A172 (cell line): ENCODE results near the gene ELP5. TPM values are rescaled to one million over a fixed set of nuclear protein-coding genes. Genes with fewer than 3 reads are reported as not detected.
A peak's percentile ranks its signal among the peaks of the same experiment; 100 is the strongest.
"Not testable (repeated sequence)": the region's sequence is repeated elsewhere in the genome, so short reads cannot be mapped to it uniquely, and the experiment has no call there.

Experiments used
- DNase-seq: peaks from one replicate; pipeline ENCODE4 v3.0.0-alpha.2; 2015; ENCODE audit warnings: low spot score
- total RNA-seq: library from RNA; depleted of rRNA; stranded (reverse); fragments of >200 nt; shearing (Covaris generic); gene quantifications from 2 replicates; pipeline ENCODE4 v1.2.3, GENCODE V29; 2014

ELP5 gene
- total RNA-seq, 1 experiment from 2014 or later = 102 TPM

DNA sequence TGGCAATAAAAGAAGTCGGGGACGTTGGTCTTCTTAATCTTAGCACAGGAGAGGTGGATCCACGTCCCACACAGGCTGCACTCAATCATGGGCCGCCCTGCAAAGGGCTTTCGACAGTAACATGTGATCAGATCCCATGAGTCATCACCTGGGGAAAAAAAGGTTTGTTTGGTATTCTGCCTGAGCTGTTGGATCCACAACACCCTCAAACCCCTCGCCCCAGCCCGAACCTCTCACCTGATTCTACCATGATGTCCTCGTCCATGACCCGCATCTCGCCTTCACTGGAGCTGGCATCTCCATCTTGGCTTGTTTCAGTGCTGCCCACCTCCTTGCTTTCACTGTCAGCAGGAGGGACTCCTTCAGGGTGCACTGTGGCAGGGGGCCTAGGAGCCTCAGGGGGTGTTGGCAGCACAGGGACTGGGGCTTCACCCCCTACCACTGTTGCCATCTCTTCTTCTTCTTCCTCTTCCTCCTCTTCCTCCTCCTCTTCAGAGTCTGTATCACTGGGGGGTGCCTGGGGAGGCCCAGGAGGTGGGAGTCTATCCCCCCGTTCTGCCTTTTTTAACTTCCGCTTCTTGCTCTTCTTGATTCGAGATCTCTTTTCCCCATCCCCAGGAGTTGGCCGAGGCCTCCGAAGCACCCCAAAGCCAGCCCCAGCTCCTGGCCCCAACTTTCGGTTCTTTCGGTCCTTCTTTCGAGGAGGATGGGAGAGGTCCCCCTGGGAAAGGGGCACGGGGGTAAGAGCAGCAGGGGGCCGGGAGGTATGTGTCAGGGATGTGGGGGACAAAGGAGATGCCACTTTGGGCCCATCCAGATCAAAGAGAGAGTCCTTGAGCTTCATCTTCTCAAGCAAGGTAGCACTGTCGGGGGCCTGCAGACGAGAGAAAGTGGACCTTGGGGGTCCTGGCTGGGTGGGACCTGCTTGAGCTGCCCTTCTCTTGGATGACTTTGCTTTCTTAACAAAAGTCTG is 16.0 kb upstream of the ELP5 start:
- DNase-seq = peak; percentile 63

DNA sequence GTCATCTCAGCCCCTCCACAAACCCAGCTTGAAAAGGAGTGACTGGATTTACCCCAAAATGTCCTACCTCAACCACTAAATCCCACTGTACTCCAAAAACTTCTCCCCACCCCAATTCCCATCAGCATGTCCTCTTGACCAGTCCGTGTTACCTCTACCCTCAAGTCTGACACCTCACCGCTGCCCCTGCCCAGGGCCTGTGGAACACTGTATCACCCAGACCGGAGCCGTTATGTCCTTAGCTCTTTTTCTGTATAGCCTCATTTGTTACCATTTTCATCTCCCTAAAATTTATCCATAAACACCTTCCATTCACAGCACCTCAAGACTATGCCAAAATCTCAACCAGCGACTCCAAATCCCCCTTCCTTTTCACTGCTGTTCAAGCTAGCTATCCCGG is 15.2 kb upstream of the ELP5 start:
- DNase-seq = no peak

DNA sequence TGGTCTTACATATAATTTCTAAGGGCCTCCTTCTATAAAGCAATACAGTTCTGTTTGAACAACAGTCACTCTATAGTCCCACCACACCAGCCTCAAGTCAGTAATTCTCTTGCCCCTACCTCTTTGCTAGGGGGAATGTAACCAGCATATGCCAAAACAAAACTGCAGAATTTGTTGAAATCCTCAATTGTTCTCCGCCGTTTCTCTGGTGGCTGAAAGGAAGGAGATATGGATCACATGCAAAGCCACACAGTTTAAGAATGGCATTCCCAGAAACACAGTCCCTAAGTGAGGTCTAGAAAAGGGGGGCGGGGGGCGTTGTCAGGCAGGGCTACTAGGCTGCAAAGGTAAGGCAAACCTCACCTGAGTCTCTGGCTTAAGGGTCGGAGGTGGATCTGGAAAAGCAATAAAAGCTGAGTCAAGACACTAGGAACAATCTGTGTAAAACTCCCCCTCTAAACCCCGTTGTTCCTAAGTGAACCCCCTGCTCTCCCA is 14.7 kb upstream of the ELP5 start:
- DNase-seq = no peak

DNA sequence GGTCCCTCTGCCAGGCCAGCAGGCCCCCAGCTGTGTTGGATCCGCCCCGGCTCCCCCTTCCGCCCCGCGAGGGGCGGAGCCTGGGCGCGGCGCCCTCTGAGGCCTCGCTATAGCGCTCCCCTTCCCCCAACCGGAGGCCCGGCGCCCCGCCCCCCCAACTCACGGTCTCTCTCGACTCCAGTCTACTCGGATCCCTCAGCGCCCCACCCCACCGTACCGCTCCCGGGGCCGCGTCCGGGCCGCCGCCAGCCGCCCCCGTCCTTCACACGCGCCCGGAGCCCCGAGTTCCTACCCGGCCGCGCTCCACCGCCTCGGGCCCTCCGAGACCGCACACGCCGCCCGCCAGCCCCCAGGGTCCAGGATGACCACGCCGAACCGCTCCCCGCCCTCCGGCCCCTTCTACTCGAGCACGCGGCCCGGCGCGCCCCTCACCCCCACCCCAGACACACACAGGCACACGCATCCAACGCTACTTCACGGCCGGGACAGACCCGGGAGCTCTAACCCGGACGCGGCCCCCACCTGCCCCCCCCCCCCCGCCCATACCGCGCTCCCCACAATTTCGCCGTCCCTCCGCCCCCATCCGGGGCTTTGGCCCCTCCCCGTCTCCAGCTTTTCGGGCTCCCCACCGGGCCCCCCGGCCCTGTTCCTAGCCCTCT is 14.1 kb upstream of the ELP5 start:
- DNase-seq = peak; percentile 54

DNA sequence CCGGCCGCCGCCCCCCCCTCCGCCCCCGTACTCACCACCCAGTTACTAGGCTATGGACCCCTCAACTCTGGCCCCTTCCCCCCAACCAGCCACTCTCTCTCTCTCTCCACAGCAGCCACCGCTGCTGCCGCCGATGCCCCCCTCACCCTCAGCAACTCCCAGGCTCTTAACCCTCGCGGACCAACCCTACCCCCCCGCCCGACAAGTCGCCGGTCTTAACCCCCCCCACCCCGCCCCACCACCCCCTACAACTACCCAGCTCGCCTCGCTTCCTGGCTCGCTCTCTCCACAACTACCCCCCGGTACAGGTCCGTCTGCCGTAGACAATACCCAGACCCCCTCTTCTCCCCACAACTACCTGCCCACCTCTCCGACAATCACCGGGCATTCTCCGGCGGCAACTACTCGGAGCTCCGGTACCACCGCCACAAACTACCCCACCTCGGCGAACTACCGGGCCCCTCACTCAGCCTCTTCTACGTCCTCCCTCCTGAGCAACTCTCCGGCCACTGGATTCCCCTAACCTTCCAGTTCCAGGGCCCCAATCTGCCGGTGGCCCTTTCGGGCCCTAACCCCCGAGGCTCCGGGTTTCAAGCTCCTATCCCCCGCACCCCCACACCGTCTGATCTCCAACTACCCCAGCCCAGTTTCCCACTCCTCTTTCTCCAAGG is 13.5 kb upstream of the ELP5 start:
- no peak for DNase-seq

DNA sequence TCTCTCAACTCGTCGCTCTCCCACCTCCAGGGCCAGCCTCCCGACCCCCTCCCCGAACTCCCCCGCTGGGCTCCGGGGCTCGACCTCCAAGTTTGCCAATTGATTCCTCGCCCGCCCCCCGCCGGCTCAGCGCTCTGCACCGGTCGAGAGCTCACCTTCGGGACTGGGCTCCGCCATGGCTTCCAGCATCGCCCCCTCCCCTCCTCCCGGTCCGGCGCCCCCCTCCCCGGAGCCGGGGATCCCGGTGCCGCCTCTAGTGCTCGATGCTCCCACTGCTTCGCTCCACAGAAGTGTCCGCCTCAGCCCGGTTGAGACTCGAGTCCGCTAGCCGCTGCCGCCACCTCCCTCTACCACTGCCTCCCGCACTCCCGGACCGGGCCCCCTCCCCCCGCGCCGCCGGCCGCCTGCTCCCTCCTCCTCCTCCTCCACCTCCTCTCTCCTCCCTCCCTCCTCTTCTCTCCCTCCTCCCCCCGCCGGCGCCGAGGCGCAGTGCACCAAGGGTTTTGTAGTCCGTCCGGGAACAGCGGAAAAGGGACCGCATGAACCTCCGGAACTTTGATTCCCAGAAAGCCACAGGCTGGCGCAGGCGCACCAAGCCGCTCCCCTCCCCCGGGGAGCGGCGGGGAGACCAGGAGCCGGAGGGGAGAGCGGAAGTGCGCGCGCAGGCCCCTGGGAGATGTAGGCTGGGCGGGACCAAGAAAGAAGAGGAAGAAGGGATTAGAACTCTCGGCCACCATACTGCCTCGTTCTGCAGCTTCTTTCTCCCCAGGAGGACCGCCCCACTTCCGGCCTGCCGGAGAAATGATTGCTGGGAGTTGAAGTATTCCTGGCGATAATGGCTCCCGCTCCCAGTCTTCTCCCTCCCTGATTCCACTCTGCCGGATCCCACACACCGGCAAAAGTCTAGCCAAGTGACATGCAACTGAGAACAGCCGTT is 12.7 kb upstream of the ELP5 start, which contains the start of gene PHF23:
TSS of gene PHF23 (minus strand) at position 367 of the 937 bp plus-strand sequence. CDS start at position 189, 178 bp downstream.
- peak; percentile 100 for DNase-seq

DNA sequence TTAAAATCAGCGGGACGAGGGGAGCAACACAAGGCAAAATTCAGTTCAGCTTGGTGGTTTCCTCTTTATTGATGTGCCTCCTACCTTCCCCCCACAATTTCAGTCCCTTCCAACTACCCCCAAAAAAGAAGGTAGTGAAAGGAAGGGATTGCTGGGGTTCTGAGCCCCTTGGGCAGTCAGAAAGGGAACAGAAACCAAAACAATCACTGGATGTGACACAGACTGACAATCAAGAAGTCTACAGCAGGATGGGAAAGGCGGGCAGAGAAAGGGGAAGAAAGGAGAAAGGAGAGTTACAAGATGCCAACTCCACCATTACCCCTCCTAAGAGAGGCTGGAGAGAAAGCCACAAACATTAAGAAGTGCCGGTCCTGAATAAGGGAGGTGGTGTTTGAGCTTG is 11.6 kb upstream of the ELP5 start:
- no peak for DNase-seq

DNA sequence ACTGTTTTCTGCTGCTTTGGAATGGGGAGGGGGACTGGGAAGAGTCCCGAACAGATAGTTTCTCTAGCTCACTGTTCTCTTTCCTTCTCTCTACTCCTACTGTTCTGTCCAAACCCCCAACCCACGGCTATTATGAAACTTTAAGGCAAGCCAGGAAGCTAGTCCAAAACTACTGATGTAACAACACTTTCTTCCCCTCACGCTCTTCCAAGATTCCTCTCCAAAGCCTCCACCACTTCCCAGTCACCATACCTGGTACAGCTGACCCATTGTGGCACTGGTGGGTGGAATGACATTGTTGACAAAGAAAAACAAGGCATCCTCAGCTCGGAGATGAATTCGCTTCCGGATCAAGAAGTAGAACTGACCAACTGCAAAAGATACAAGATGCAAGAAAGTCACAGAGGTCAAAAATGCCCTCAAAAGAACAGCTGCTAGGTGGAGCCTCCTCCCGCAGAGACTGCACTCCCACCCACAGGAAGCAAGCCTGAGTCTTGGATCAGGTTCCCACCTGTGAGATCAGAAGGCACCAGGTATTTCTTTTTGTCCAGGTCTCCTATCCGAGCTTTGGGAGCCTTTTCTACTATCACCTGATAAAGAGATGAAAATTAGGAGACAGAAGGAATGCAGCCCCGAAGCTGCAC is 10.8 kb upstream of the ELP5 start:
- no peak for DNase-seq

DNA sequence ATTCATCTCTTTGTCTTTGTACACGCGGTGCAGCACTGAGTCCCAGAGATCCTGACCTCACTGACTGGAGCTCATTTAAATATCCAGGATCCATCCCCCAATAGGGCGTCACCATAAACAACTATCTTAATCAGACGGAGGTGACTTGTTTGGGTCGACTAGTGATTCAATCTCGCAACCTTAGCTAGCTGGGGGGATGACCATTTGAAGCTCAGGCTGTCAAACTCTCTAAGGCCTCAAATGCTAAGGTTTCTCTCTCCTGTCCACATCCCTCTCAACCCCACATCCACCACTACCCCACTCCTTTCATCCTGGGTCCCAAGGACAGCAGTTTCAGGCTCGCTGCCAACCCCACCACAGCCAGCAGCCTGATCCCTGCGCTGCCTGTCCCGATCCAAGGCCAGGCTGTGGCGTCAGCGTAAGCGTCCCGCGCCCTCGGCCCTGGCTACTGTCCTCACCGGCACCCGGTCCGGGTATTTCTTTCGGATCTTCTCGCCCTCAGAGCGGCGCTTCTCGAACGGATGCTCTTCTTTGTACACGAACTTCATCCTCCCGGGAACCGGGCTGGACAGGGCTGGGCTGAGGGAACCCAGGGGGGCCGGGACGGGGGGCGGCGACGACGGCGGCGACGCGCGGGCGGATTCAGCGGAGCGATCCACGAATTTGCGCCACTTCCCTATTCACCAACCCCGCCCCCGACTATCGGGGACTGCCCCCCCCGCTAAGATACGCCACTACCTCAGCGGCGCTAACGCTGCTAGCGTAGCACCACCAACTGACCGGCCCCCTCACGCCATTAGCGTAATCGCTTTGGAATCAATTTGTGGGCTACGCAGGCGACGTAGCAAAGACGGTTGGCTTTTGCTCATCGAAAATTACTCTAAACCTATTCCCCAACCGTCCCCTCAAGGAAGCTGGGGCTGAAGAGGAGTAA is 10.0 kb upstream of the ELP5 start, which contains the start of gene GABARAP:
TSS of gene GABARAP (minus strand) at position 667 of the 934 bp plus-strand sequence. CDS start at position 548, 119 bp downstream.
- peak; percentile 92 for DNase-seq

DNA sequence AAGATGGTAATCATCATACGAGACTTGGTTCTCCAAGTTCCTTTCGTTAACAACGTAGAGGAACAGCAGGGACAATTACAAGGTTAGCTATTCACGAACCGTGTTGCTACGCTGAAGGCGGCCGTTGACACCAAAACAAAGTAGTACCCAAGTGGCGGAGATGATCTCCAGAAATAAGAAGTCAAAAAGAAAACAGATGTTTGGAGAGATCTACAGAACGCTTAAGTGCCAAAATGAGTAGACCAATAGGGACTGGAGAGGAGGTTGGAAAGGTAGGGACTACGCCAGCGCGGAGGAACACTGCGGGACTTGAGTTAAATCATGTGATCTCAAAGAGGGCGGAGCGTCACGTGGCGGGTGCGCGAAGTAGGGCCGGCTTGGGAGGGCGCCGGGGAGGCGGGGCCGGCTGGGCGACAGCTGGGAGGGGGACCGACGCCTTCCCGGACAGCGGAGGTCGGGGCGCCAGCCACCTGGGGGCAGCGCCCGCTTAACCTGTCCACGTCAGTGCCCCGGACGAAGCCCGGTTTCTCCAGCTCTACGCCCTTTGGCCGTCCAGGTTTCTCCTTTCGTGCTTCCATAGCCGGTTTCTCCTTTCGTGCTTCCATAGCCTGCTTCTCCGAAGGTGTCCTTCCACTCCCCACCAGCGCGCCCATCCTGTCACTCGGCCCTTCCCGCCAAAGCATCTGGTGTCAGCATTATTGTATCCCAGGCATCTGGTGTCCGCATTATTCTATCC is 9.1 kb upstream of the ELP5 start:
- peak; percentile 86 for DNase-seq

DNA sequence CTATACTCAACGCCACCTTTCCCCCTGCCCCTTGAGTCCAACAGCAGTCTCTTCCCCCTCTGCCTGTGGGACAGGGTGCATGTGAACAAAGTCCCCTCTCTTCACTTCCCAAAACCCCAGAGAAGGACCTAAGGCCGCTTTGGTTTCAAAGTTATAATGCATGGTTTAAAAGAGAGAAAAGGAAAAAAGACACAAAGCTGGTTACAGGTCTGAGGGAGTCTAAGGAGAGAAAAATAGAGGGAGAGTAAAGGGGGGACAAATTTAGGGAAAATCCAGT is 8.6 kb upstream of the ELP5 start:
- no peak for DNase-seq

DNA sequence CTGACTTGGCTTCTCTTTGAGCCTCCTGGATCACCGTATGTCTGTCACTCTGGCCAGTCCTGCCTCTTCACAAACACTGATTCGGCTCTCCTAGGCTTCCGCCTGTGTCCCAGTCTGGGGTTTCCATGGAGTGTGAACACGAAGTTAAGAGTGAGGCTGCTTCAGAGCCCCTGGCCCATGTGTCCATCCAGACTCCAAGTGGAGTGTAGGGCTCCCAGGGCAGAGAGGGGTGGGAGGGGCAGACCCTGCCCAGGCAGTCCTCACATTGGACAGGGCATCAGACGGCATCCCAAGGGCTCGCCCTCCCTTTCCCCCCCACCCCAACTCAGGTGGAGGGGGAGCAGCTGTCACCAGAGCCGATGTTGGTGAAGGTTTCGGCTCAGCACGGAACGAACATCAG is 8.2 kb upstream of the ELP5 start:
- not testable (repeated sequence) for DNase-seq

DNA sequence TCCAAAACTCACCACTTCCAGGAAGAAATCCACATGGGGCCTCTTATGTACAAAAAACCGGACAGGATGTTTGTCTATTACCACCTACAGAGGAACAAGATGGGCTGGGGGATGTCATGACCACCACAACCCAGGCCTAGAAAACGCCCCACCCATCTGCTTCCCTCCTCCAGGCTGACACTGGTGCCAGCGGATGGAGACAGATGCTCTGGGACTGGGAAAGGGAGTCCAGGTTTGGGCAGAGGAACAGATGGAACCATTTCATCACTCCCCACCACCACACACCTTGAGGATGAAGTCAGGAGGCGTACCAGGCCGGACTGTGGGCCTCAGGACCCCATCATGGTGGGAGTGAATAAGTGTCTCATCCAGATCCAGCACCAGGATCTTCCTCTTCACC is 5.2 kb upstream of the ELP5 start:
- no peak for DNase-seq

DNA sequence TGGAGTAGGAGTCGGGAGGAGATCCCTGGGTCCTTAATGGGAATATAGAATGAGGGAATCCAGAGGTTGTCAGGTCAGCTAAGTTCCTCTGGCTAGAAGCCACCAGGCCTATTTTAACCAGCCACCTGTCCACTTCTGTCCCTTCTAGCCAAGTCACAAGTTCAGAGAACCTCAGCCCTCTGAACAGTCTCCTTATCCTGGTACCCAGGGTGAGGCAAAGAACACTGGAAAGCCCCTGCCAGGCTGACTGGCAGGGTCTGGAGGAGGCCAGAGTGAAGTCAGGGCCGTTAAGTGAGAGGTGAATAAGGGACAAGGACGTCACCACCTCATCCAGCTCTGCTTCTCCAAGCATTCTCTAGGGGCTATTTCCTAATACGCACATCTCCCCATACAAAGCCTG is 3.2 kb upstream of the ELP5 start:
- no peak for DNase-seq

DNA sequence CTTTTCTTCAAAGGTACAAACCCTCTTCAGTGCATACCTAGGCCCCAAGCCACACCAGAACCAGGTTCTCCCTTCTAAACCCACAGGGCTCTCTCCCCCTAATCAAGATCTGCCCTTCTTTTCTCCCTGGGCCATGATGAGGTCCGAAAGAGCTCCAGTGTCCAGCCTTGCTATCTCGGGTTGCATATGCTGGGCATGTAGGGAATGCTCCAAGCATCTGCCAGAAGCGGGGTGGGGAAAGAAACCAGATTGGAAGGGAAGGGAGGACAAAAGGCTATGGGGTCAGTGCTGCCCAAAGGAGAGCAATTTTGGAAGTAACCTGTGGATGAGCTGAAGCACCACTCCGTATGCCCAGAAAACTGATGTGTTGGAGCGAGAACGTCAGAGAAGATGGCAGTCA is 2.8 kb upstream of the ELP5 start:
- DNase-seq = no peak

DNA sequence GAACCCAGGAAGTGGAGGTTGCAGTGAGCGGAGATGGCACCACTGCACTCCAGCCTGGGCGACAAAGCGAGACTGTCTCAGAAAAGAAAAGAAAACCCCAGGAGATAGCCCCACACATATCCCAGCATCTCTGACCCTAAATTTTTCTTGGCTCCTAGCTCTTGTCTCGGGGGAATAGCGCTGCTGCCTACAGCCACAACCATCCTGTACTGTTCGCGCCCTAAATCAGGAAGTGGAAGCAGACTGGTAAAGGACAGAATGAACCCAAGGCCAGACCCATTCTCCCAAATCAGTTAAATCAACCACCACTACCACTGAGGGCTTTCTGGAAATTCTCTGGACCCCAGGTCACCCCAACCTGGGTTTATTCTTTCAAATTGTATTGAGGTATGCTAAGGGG is 2.2 kb upstream of the ELP5 start:
- no peak for DNase-seq

DNA sequence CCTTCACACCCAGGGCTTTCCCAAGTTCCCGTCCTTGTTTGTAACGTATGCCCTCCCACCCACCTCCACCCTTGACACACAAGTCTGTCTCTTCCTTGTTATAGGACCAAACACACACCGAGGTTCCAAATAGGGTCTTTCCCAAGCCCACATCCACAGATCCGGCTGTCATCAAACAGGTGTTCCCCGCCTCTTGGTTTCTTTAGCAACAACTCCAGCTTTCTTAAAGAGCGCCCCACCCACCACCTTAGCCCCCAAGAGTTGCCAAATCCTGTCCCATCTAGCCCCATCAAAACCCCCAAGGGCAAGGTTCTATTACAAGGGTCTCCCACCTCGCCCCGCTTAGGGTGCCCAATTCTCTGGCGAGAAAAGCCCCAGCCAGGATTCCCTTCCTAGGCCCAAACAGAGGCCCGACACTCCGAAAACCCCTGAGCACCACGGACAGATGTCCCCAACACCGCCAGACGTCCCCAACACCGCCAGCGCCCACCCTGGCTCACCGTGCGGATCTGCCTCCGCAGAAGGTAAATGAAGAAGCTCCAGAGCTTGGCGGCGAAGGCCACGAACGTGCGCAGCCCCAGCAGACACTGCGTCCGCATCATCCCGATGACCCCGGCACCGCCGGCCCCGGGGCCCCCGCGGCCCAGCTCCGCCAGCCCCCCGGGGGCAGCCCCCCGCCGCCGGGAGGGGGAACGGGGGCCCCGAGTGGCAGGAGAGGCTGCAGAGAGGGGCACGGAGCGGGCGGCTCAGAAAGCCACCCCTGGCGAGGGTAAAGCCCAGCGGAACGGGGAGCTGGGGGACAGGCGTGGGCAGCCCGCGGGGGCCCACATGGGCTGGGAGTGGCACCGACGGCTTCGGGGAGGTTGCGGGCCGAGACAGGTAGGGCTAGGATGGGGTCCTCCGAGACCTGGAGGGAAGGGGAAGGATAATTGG is 1.1 kb upstream of the ELP5 start:
- DNase-seq = no peak
